Glutamatergic neuron (in vitro differentiated cells): ENCODE results near the gene ZBP1. TPM values are rescaled to one million over a fixed set of nuclear protein-coding genes. Genes with fewer than 3 reads are reported as not detected.

ENCODE experiments used
- DNase-seq: peaks from one replicate; pipeline ENCODE4 v3.0.0; 2022
- H3K27ac Mint-ChIP-seq: one replicate; pipeline ENCODE4 v1.8.0; 2020; ENCODE audit warnings: mild to moderate bottlenecking, mixed read lengths, inconsistent platforms; ENCODE audit not compliant: unreplicated experiment
- H3K27me3 Mint-ChIP-seq: one replicate; pipeline ENCODE4 v1.8.0; 2020; ENCODE audit warnings: mild to moderate bottlenecking, moderate library complexity, mixed read lengths, inconsistent platforms; ENCODE audit not compliant: unreplicated experiment
- H3K36me3 Mint-ChIP-seq: one replicate; pipeline ENCODE4 v1.8.0; 2020; ENCODE audit warnings: mild to moderate bottlenecking, mixed read lengths, inconsistent platforms; ENCODE audit not compliant: unreplicated experiment
- H3K4me1 Mint-ChIP-seq: one replicate; pipeline ENCODE4 v1.8.0; 2020; ENCODE audit warnings: mild to moderate bottlenecking, low read depth, mixed read lengths, inconsistent platforms; ENCODE audit not compliant: unreplicated experiment
- H3K4me3 Mint-ChIP-seq: one replicate; pipeline ENCODE4 v1.8.0; 2020; ENCODE audit warnings: mild to moderate bottlenecking, mixed read lengths, inconsistent platforms; ENCODE audit not compliant: unreplicated experiment
- H3K9me3 Mint-ChIP-seq: one replicate; pipeline ENCODE4 v1.8.0; 2020; ENCODE audit warnings: mild to moderate bottlenecking, moderate library complexity, mixed read lengths, inconsistent platforms; ENCODE audit not compliant: unreplicated experiment
- total RNA-seq: library from RNA; stranded (reverse); fragmentation: NEBNext Ultra II Directional; extraction: Animal tissue kit (Norgen Biotek cat#: 25700); gene quantifications from one replicate; pipeline ENCODE4 v1.2.1, GENCODE V29; 2021; ENCODE audit not compliant: unreplicated experiment
- TF ChIP-seq, protein P1 (sequence below): fragments of 200-600 bp; sonication (generic); IDR thresholded peaks from one replicate; pipeline ENCODE4 v1.5.0; 2021; ENCODE audit not compliant: partially characterized antibody, unreplicated experiment

ZBP1 gene
- total RNA-seq, 1 donor from 2014 or later: not detected

DNA sequence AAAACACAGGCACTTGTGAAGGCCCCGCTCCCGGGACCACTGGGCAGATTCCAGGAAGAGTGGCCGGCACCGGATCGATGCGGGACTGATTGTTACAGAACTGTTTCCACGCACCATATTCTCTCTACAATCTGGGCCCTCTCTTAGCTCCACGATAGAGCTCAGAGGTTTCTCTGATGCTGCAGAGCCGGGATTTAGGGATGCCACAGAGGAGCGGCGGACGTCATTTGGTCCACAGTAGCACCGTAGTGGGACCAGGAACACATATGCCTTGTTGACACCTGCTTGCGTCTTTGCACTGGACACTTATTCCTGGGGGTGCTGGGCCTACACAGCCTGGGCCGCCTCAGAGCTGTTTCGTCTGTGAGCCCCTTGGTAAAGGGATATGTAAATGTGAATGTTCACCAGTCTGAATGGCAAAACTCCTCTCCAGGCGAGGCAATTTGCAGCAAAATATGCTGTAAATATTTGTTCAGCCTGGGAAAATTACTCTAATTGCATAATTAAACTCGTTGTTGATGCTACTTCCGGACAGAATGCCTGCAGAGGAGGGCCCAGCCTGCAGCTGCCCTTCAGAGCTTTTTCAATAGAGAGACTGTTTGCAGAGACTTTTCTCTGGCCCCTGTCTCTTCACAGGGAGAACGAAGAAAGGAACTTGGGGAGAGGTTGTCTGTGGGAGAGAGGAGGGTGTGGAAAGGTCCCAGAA is 49.9 kb downstream of the ZBP1 start:
- no peak overlapping the region for H3K27ac Mint-ChIP-seq
- no peak for DNase-seq

DNA sequence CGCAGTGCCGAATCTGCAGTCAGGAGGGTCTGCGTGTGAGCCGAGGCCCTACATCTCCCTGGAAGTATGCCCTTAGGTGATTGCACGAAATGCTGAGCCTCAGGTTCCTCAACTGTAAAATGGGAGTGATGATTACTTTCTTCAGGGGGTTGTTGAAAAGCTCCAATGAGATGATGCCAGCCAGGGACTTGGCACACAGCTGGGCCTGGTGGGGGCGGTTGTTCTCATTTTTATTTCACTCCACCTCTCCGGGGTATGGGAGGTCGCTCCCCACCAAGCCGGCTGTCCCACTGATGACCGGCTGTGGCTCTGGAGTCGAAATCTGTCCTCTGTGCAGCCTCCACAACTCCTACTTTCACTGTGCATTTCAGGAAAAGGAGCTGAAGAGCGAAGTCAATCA is 51.3 kb downstream of the ZBP1 start:
- Mint-ChIP-seq H3K9me3 (peaks cover 5% of the 10 kb centered on the region), H3K4me1 (peaks cover 8% of the 10 kb centered on the region), H3K4me3 (no peak overlapping the region), H3K36me3 (no peaks in the 10 kb centered on the region), H3K27ac (no peak overlapping the region), H3K27me3 (peaks cover 2% of the 10 kb centered on the region)
- DNase-seq: no peak
- TF ChIP-seq, protein P1, sequence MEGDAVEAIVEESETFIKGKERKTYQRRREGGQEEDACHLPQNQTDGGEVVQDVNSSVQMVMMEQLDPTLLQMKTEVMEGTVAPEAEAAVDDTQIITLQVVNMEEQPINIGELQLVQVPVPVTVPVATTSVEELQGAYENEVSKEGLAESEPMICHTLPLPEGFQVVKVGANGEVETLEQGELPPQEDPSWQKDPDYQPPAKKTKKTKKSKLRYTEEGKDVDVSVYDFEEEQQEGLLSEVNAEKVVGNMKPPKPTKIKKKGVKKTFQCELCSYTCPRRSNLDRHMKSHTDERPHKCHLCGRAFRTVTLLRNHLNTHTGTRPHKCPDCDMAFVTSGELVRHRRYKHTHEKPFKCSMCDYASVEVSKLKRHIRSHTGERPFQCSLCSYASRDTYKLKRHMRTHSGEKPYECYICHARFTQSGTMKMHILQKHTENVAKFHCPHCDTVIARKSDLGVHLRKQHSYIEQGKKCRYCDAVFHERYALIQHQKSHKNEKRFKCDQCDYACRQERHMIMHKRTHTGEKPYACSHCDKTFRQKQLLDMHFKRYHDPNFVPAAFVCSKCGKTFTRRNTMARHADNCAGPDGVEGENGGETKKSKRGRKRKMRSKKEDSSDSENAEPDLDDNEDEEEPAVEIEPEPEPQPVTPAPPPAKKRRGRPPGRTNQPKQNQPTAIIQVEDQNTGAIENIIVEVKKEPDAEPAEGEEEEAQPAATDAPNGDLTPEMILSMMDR: no peak

More for the DNA sequence above, 49.9 kb downstream of the ZBP1 start:
- TF ChIP-seq, protein P1: no peak
- Mint-ChIP-seq H3K4me1 (peaks cover 8% of the 10 kb centered on the region), H3K27me3 (peaks cover 2% of the 10 kb centered on the region), H3K36me3 (no peaks in the 10 kb centered on the region), H3K9me3 (peaks cover 5% of the 10 kb centered on the region), H3K4me3 (no peak overlapping the region)

DNA sequence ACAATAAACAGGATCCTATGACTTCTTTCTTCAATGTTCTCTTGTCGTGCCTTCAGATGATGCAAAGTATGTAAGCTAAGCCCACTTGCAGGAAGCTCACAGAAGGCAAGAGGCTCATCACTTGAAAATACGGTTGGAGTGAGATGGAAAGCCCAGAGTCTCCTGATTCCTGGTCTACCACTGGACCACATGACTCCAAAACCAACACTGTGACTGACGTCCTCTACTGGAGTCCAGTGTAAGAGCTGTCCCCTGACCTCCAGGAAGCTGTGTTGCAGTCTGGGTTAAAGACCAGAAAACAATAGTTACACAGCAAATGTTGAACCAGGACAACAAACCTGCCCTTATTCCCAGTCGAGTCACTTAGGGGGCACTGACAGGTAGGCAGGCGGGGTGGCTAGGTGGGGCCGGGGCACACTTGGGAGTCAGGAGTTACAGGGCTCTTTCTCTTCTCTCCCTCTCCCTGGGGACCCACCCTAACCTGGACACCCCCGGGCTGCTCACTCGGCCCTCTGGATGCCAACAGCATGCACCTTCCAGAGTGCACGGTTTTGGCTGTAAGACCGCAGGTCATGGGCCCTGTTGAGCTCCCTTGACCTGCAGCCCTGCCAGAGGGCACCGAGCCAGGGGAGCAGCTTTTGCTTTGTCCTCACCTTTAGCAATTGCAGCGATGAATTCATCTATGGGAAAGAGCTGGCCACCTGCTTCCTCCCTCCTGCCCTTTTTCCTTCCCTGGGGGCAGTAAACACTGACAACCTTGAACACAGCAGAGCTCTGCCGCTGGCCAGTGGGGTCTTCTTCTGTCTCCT is 51.9 kb downstream of the ZBP1 start:
- Mint-ChIP-seq H3K4me3 (no peak overlapping the region), H3K27ac (no peak overlapping the region), H3K27me3 (peaks cover 2% of the 10 kb centered on the region), H3K9me3 (peaks cover 8% of the 10 kb centered on the region), H3K4me1 (peaks cover 8% of the 10 kb centered on the region), H3K36me3 (no peaks in the 10 kb centered on the region)
- TF ChIP-seq, protein P1: no peak
- no peak for DNase-seq

DNA sequence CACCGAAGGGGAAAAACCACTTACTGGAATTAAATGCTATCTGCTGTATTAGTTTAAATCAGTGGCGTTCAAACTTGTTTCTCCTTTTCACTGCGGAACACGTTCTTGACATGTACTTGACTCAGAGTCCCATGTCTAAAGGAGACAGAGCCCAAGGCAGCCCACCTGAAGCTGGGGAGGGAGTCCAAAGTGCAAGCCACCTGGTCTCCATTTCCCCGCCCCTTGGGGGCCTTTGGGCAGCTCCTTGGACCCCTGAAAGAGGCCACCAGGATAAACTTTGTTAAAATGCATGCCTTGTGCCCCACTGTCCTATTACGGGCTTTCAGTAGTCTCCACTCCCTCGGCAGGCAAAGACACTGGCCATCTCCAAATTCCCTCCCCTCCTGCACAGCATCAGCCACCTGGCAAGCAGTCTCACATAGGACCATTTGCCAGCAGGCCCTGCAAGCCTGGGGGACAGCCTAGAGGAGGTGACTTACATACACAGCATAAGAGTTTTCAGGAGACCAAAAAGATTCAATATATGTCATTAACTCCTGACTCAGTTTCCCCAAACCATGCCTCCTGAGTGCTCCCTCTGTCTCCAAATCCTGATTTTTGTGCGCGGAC is 52.7 kb downstream of the ZBP1 start:
- peaks cover 8% of the 10 kb centered on the region for H3K9me3 Mint-ChIP-seq
- no peaks in the 10 kb centered on the region for H3K36me3 Mint-ChIP-seq
- H3K4me1 Mint-ChIP-seq: peaks cover 8% of the 10 kb centered on the region
- H3K27me3 Mint-ChIP-seq: peaks cover 2% of the 10 kb centered on the region
- DNase-seq: no peak
- TF ChIP-seq, protein P1: no peak
- H3K27ac Mint-ChIP-seq: no peak overlapping the region
- H3K4me3 Mint-ChIP-seq: no peak overlapping the region
